ENCODE measurements around the gene COL25A1.
"Not testable (repeated sequence)": the region's sequence is repeated elsewhere in the genome, so short reads cannot be mapped to it uniquely, and the experiment has no call there.

COL25A1 gene

DNA sequence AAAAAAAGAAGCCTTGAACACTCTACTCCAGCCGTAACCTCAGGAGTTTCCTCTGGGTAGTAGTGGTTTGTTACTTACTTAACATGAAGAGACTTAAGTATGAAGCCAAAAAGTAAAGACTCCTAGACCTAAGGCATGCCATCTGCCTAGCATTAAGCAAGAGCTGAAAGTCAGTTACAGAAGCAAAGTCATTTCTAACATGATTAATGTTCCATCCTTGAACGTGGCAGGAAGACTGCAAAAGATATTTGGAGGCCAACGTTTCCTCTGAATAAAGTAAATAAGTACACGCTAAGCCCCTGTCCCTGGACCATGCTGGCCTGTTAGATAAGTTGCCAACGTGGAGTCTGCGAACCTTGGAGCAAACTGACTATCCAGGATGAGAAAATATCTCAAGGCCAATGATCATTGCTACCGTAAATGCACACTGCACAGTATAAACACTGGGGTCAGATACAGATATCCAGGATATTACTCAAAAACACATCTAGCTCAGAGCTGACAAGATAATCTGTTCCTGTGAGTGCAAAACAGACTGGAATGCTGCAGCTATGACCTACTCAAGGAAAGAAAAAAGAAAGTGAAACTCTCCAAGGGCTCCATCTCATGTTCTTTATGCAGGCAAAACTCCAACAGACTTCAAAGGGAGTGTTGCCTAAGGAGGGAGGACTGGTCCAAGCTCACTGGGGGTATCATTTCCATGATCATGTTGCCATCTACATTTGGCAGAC is 255.8 kb downstream of the COL25A1 start:
- DNase-seq, result no peak

GRCh38 chr4:109044431-109044830 is 258.0 kb downstream of the COL25A1 start:
- no peak for DNase-seq

DNA sequence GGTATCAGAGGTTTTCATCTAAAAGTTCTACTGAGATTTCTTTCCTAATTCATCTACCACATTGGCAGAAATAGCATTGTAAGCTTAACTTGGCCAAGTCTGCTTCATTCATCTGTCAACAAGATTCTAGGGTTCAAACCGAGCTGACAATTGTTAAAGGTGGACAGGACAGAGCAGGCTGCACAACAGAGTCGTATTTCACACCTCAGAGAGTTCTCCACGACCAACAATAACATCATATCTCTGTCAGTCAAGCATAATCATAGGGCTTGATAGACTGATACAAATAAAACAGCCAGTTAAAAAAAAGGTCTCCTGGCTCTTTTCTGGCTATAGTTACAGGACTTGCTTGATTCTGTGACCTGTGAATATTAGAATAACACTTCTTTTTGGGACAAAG is 259.2 kb downstream of the COL25A1 start:
- DNase-seq, result peak in 2 of 3 experiments; percentile 6 to 57

DNA sequence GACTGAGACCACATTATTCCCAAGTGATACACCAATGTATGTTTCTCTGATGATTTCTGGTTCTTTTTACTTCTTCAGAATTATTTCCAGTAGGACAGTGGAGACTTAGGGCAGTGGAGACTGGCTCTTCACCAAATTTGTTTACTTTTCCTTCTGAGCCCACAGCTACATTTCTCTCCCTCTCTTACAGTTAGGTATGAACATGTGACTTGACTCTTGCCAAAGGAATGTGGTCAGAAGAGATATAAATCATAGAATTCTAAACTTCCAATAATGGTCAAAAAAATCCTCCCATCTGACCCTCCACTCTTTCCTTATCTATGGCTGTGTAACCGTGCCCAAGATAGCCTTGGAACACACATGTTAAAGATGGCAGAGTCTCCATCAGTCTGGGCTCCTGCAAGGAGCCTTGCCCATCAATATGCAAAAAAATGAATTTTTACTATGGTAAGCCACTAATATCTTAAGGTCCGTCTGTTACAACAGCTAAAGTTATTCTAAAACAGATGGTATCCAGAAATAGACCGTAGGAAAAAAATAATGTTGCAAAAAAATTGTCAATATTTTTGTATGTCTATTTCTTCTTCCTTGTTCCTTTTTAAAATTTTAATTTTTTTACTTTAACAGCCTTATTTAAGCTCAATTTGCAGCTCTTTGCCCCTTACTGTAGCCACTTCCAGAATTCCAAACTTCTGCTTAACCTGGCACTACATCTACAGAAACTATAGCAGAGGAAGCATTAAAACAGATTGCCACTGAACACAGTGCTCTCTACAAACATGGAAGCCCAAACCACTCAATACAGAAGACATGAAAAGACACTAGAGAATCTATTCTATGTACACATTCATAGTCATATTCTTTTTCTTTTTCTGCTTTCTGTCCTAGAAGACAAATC is 260.7 kb downstream of the COL25A1 start:
- no peak for DNase-seq

- no peak for DNase-seq
Observed at GRCh38 chr4:109040441-109040840, 262.0 kb downstream of the COL25A1 start.

DNA sequence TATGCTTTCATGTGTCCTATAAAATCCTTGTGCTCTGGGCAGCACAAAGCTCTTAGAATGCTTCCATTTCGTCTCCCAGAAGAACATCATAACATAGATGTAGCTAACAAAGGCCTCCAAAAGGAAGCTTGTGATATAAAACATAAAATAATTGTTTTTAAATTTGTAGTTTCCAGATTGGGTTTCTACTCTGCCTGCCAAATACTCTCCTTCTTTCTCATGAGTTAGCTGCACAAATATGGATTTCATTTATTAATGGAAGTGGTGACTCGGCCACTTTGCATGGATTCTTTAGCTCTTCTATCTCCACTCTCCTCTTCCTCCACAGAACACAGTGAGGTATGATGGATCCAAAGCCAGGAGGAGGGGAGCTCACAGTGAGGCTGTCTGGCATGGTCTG is 265.4 kb downstream of the COL25A1 start:
- no peak for DNase-seq

- no peak for DNase-seq
Observed at GRCh38 chr4:109033993-109034392, 268.5 kb downstream of the COL25A1 start.

DNA sequence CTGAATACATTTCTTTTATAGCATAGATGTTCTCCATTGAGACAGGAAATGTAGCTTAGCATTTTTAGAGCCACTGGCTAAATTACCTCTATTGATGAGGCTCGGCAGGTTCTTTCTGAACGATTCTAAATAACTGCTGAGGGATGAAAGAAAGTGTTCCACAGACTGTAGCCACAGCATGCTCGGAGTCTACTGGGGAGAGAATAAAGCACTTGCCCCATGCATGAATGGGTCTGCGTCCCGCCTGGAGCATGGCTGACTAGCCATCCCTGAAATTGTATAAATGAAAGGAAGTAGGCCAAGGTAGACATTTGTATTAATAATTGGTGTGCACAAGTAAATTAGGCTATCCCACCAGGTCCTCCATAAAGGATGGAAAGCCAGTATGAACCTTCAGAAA is 269.8 kb downstream of the COL25A1 start:
- DNase-seq, result no peak

GRCh38 chr4:109029987-109030386 is 272.5 kb downstream of the COL25A1 start:
- no peak for DNase-seq

DNA sequence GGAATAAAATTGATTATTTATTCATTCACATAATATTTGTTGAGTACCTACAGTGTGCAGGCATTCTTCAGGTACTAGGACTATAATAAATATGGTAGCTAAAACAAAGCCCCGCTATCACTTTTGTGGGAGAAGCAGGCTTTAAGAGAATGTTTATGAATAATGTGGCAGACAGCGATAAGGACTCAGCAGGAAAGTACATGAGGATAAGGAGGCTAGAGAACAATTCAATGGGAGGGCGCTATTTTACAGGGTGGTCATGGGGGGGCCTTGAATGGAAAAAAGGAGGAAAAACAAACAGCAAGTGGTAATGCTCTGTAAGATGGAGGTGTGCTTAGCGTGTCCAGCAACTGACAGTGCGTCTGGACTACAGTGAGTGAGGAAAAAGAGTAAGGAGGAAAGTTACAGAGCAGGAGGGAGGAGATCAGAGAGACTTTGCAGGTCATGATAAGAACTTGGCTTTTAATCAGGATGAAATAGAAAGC is 275.4 kb downstream of the COL25A1 start:
- DNase-seq, result no peak

GRCh38 chr4:109026588-109026987 is 275.9 kb downstream of the COL25A1 start:
- no peak for DNase-seq

DNA sequence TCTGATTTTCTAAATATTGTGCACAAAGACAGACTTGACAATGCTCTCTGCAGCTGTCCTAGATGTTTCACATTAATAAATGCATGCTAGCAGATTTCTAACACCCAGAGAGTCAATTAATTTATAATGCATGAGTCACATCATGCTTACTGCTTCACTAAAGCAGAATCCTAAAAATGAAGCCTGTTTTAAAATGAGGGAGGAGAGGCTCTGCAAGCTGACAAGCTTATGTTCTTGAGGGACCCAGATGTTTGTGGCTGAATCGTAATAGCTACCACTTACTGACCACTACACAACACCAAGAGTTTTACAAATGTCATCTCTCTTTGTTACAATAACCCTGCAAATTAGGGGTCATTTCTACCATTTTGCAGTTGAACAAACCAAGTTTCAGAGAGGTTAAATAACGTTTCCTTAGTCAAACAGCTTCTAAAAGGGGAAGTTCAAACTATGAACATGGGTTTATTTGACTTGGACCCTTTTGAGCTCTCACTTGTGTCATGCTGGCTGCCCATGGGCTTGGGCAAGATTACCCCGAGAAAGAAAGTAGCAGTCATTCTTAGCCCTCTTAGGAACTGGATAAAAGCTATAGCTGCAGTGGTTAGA is 276.9 kb downstream of the COL25A1 start:
- no peak for DNase-seq

DNA sequence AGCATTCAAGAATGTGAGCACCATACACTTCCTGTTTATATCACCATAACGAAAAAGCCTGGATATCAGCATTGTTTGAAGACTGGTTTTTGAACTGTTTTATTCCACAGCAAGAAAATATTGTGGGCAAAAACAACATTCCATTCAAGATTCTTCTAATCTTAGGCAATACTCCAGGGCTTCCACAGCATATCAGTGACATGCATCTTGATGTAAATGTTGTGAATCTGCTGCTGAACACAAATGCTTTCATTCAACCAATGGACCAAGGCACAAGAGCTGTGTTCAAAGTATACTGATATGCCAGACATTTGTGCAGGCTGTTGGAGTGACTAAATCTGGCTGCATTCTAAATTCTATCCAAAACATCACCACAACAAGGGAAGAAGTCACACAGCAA is 279.5 kb downstream of the COL25A1 start:
- DNase-seq, result no peak

GRCh38 chr4:109021630-109022029 is 280.8 kb downstream of the COL25A1 start:
- not testable (repeated sequence) for DNase-seq

DNA sequence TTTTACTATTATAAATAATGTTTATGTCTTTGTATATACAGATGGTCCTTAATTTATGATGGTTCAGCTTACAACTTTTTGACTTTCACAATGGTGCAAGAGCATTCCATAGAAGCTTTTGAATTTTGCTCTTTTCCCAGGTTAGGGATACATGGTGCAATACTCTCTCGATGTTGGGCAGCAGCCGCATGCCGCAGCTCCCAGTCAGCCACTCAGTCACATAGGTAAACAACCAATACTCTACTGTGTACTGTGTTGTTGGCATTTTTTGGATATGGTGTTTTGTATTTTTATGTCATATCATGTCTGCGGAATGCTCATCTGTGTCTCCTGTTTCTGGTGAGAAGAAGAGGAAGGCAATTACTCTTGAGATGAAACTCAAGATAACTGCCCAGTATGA is 281.6 kb downstream of the COL25A1 start:
- no peak for DNase-seq

- DNase-seq, result no peak
Observed at GRCh38 chr4:109016200-109016599, 286.3 kb downstream of the COL25A1 start.

- DNase-seq, result no peak
Observed at GRCh38 chr4:109015413-109015810, 287.0 kb downstream of the COL25A1 start.

- no peak for DNase-seq
Observed at GRCh38 chr4:109014593-109015412, 287.7 kb downstream of the COL25A1 start.

- no peak for DNase-seq
Observed at GRCh38 chr4:109012286-109012880, 290.1 kb downstream of the COL25A1 start.

- DNase-seq, result no peak
Observed at GRCh38 chr4:109011241-109012026, 291.0 kb downstream of the COL25A1 start.

DNA sequence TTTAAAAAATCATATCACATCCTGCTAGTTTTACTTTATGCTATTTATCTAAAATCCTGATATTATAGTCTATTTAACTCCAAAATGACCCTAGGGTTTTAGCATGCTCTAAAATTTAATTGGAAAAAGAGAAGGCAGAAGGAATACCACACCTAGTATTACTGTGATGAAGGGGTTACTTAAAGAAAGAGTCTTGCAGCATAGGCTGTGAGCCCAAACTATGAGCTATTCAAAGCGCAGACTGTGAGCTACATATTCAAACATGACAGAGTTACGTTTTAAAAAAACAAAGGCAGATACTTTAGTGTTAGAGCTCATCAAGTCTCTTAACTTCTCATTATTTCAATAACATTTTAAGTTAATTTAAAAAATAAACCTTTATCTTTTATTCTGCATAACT is 291.9 kb downstream of the COL25A1 start:
- DNase-seq, result no peak
